GM18502 (cell line): Measurements from ENCODE around the gene OLFML2A.

ENCODE experiments used
- ATAC-seq: cut with Tn5 transposase; IDR thresholded peaks from one replicate; pipeline ENCODE4 v1.9.1; 2021; ENCODE audit warnings: mild to moderate bottlenecking; ENCODE audit not compliant: unreplicated experiment, poor library complexity

The OLFML2A gene

GRCh38 chr9:124793015-124793541, 16.1 kb downstream of the OLFML2A start:
- no peak for ATAC-seq

GRCh38 chr9:124794902-124795491, 18.1 kb downstream of the OLFML2A start:
- no peak for ATAC-seq

- ATAC-seq, result no peak
Measured at GRCh38 chr9:124795881-124796431, 19.0 kb downstream of the OLFML2A start.

- no peak for ATAC-seq
Measured at GRCh38 chr9:124797343-124798103, 20.6 kb downstream of the OLFML2A start.

GRCh38 chr9:124799274-124800006, 22.5 kb downstream of the OLFML2A start:
- no peak for ATAC-seq

GRCh38 chr9:124800306-124801259, 23.6 kb downstream of the OLFML2A start:
- ATAC-seq, result no peak

- ATAC-seq, result no peak
Measured at GRCh38 chr9:124801356-124801755, 24.4 kb downstream of the OLFML2A start.

- no peak for ATAC-seq
Measured at GRCh38 chr9:124802426-124802825, 25.5 kb downstream of the OLFML2A start.

- ATAC-seq, result no peak
Measured at GRCh38 chr9:124803911-124804310, 27.0 kb downstream of the OLFML2A start.

GRCh38 chr9:124805186-124805585, 28.3 kb downstream of the OLFML2A start:
- no peak for ATAC-seq

- ATAC-seq, result no peak
Measured at GRCh38 chr9:124808246-124808956, 31.5 kb downstream of the OLFML2A start.

GRCh38 chr9:124809211-124809610, 32.3 kb downstream of the OLFML2A start:
- ATAC-seq, result no peak

GRCh38 chr9:124809741-124810500, 33.0 kb downstream of the OLFML2A start:
- ATAC-seq, result no peak

- ATAC-seq, result no peak
Measured at GRCh38 chr9:124810663-124811355, 33.9 kb downstream of the OLFML2A start.

- ATAC-seq, result no peak
Measured at GRCh38 chr9:124812441-124812876, 35.5 kb downstream of the OLFML2A start.

GRCh38 chr9:124813041-124813440, 36.1 kb downstream of the OLFML2A start:
- ATAC-seq, result no peak

- no peak for ATAC-seq
Measured at GRCh38 chr9:124813501-124814163, 36.7 kb downstream of the OLFML2A start.
